IMR-90 (cell line): Measurements from ENCODE around the gene MLH1. TPM values are rescaled to one million over a fixed set of nuclear protein-coding genes. Genes with fewer than 3 reads are reported as not detected.

Source experiments
- ATAC-seq: fragments of 200-7000 bp; cut with Tn5 transposase; 2 replicates; pipeline ENCODE4 v1.9.1; 2020; ENCODE audit warnings: low read depth, mild to moderate bottlenecking, moderate library complexity
- BruUV-seq: library from RNA; stranded (reverse); fragments of 400-500 nt; replicated peaks from 2 replicates; lab custom pipeline; 2021; lab: Mats Ljungman, UMichigan
- CTCF ChIA-PET: fragments of 300-600 bp; formaldehyde crosslinking; extraction: SDS; loops from one replicate; lab custom pipeline; 2021; ENCODE audit warnings: antibody characterized with exemption; lab: Yijun Ruan, JAX
- POLR2A ChIA-PET: fragments of 300-600 bp; sonication (Branson Sonifier 250); formaldehyde crosslinking; loops from one replicate; lab custom pipeline; 2022; ENCODE audit warnings: antibody characterized with exemption; ENCODE audit not compliant: unreplicated experiment; lab: Charles Lee
- DNase-seq: peaks from one replicate; pipeline ENCODE4 v3.0.0; 2013
- H2AFZ ChIP-seq: replicated peaks from 2 replicates; pipeline ENCODE3; 2013; ENCODE audit warnings: low read length, mild to moderate bottlenecking; ENCODE audit not compliant: poor library complexity
- H2AK5ac ChIP-seq: 2 replicates; pipeline ENCODE4 v1.6.1; 2013; ENCODE audit warnings: low read depth, low read length, inconsistent platforms
- H2AK9ac ChIP-seq: replicated peaks from 2 replicates; pipeline ENCODE3; 2013; ENCODE audit warnings: mild to moderate bottlenecking, low read depth, low read length, moderate library complexity; ENCODE audit not compliant: poor library complexity
- H2BK120ac ChIP-seq: 2 replicates; pipeline ENCODE4 v1.6.1; 2013; ENCODE audit warnings: low read depth, low read length, inconsistent platforms
- H2BK15ac ChIP-seq: 3 replicates; pipeline ENCODE4 v1.6.1; 2013; ENCODE audit warnings: low read depth, low read length, inconsistent platforms
- H2BK20ac ChIP-seq: 2 replicates; pipeline ENCODE4 v1.6.1; 2013; ENCODE audit warnings: low read depth, mild to moderate bottlenecking, inconsistent platforms, low read length, moderate library complexity
- H2BK5ac ChIP-seq: 2 replicates; pipeline ENCODE4 v1.6.1; 2013; ENCODE audit warnings: mild to moderate bottlenecking, low read depth, low read length, inconsistent platforms; ENCODE audit not compliant: poor library complexity, severe bottlenecking
- H3K14ac ChIP-seq: replicated peaks from 2 replicates; pipeline ENCODE4 v1.6.1; 2013; ENCODE audit warnings: low read depth, low read length, inconsistent platforms
- H3K18ac ChIP-seq: 2 replicates; pipeline ENCODE4 v1.6.1; 2013; ENCODE audit warnings: low read depth, low read length, control low read depth
- H3K23ac ChIP-seq: 2 replicates; pipeline ENCODE4 v1.6.1; 2013; ENCODE audit warnings: low read depth, low read length, inconsistent platforms
- H3K27ac ChIP-seq: 2 replicates; pipeline ENCODE4 v1.5.1; 2013; ENCODE audit warnings: mild to moderate bottlenecking, control low read depth, low read length; ENCODE audit not compliant: insufficient read depth
- H3K27me3 ChIP-seq: 2 replicates; pipeline ENCODE4 v1.6.1; 2013; ENCODE audit warnings: low read length; ENCODE audit not compliant: control insufficient read depth, insufficient read depth
- H3K36me3 ChIP-seq: 2 replicates; pipeline ENCODE4 v1.6.1; 2013; ENCODE audit warnings: low read length, mixed read lengths; ENCODE audit not compliant: control insufficient read depth, insufficient read depth
- H3K4ac ChIP-seq: 2 replicates; pipeline ENCODE4 v1.6.1; 2013; ENCODE audit warnings: low read depth, low read length, inconsistent platforms
- H3K4me1 ChIP-seq: 2 replicates; pipeline ENCODE4 v1.6.1; 2013; ENCODE audit warnings: low read length, mixed read lengths; ENCODE audit not compliant: control insufficient read depth, insufficient read depth
- H3K4me2 ChIP-seq: 2 replicates; pipeline ENCODE4 v1.6.1; 2013; ENCODE audit warnings: low read depth, mild to moderate bottlenecking, control low read depth, low read length, moderate library complexity
- H3K4me3 ChIP-seq: 2 replicates; pipeline ENCODE4 v1.5.1; 2013; ENCODE audit warnings: low read depth, mild to moderate bottlenecking, control low read depth, low read length, moderate library complexity; ENCODE audit not compliant: insufficient read depth
- H3K56ac ChIP-seq: 2 replicates; pipeline ENCODE4 v1.6.1; 2013; ENCODE audit warnings: low read length, inconsistent platforms; ENCODE audit not compliant: insufficient read depth; ENCODE audit errors: extremely low read depth
- H3K79me1 ChIP-seq, 2 experiments: 2 replicates each; pipeline ENCODE4 v1.6.1; 2013; ENCODE audit warnings: low read length in 2 of 2, inconsistent platforms in 1 of 2, low read depth in 1 of 2
- H3K9ac ChIP-seq: 2 replicates; pipeline ENCODE4 v1.6.1; 2013; ENCODE audit warnings: low read depth, low read length, control low read depth
- H3K9me1 ChIP-seq: 2 replicates; pipeline ENCODE4 v1.6.1; 2013; ENCODE audit warnings: low read length, inconsistent platforms; ENCODE audit not compliant: insufficient read depth
- H3K9me3 ChIP-seq: 2 replicates; pipeline ENCODE4 v1.6.1; 2013; ENCODE audit warnings: low read length; ENCODE audit not compliant: control insufficient read depth, insufficient read depth
- H4K20me1 ChIP-seq: 2 replicates; pipeline ENCODE4 v1.6.1; 2013; ENCODE audit warnings: low read length, inconsistent platforms; ENCODE audit not compliant: insufficient read depth
- H4K5ac ChIP-seq: 2 replicates; pipeline ENCODE4 v1.6.1; 2013; ENCODE audit warnings: mild to moderate bottlenecking, low read depth, low read length, control low read depth
- H4K8ac ChIP-seq, 2 experiments: 2 replicates each; pipeline ENCODE4 v1.6.1; 2013; ENCODE audit warnings: low read depth in 2 of 2, low read length in 2 of 2, control low read depth in 1 of 2, inconsistent platforms in 1 of 2
- H4K91ac ChIP-seq: 2 replicates; pipeline ENCODE4 v1.6.1; 2013; ENCODE audit warnings: low read depth, low read length, inconsistent platforms; ENCODE audit not compliant: insufficient read depth
- BHLHE40 ChIP-seq: fragments of 150-350 bp; IDR thresholded peaks from 2 replicates; pipeline ENCODE4 v1.6.1; 2016; ENCODE audit warnings: mild to moderate bottlenecking, low read depth, low read length
- CEBPB ChIP-seq: IDR thresholded peaks from 2 replicates; pipeline ENCODE4 v1.6.1; 2012; ENCODE audit warnings: low read depth, low read length, improper control_type of control experiment
- CHD1 ChIP-seq: IDR thresholded peaks from 2 replicates; pipeline ENCODE4 v1.6.1; 2012; ENCODE audit warnings: low read depth, low read length, improper control_type of control experiment
- FOS ChIP-seq: fragments of 150-350 bp; IDR thresholded peaks from 2 replicates; pipeline ENCODE4 v1.6.1; 2016; ENCODE audit warnings: low read depth, low read length
- MAFK ChIP-seq: IDR thresholded peaks from 2 replicates; pipeline ENCODE4 v1.6.1; 2012; ENCODE audit warnings: low read depth, low read length, improper control_type of control experiment
- MAZ ChIP-seq: IDR thresholded peaks from 2 replicates; pipeline ENCODE4 v1.6.1; 2012; ENCODE audit warnings: low read depth, mild to moderate bottlenecking, low read length, improper control_type of control experiment, moderate library complexity, borderline replicate concordance
- MXI1 ChIP-seq: IDR thresholded peaks from 2 replicates; pipeline ENCODE4 v1.6.1; 2012; ENCODE audit warnings: low read depth, mild to moderate bottlenecking, low read length, moderate library complexity, borderline replicate concordance
- NFE2L2 ChIP-seq: fragments of 150-350 bp; IDR thresholded peaks from 2 replicates; pipeline ENCODE4 v1.6.1; 2016; ENCODE audit warnings: low read depth, mild to moderate bottlenecking, low read length
- POLR2A ChIP-seq: IDR thresholded peaks from 2 replicates; pipeline ENCODE4 v1.6.1; 2012; ENCODE audit warnings: mild to moderate bottlenecking, low read depth, low read length
- RAD21 ChIP-seq: IDR thresholded peaks from 2 replicates; pipeline ENCODE4 v1.6.1; 2012; ENCODE audit warnings: low read length, improper control_type of control experiment
- RCOR1 ChIP-seq: IDR thresholded peaks from 2 replicates; pipeline ENCODE4 v1.6.1; 2012; ENCODE audit warnings: mild to moderate bottlenecking, low read length, improper control_type of control experiment; ENCODE audit not compliant: insufficient replicate concordance
- RFX5 ChIP-seq: IDR thresholded peaks from 2 replicates; pipeline ENCODE4 v1.8.0; 2012; ENCODE audit warnings: low read depth, mild to moderate bottlenecking, low read length, moderate library complexity
- SMC3 ChIP-seq: fragments of 150-350 bp; IDR thresholded peaks from 2 replicates; pipeline ENCODE4 v1.6.1; 2016; ENCODE audit warnings: low read depth, mild to moderate bottlenecking, antibody characterized with exemption, low read length, moderate library complexity
- dilution Hi-C: fragments of 300-500 bp; cut with HindIII; formaldehyde crosslinking; loops from one replicate; pipeline ENCODE4 v1.14.3; 2018; ENCODE audit warnings: low sequenced_read_pairs; ENCODE audit not compliant: unreplicated experiment
- in situ Hi-C: fragments of 300-500 bp; cut with MboI; formaldehyde crosslinking; loops from 3 replicates; pipeline ENCODE4 v1.14.3; 2019; ENCODE audit warnings: low sequenced_read_pairs, inconsistent platforms, mixed read lengths
- intact Hi-C: fragments of 100-400 bp; cut with micrococcal nuclease; formaldehyde crosslinking; loops from 2 replicates; pipeline ENCODE4 v1.10.0; 2022
- polyA plus RNA-seq, 3 experiments: library from polyadenylated mRNA; depleted of rRNA; stranded (reverse); fragments of >200 nt; gene quantifications; 2 replicates each; pipeline ENCODE4 v1.2.3, GENCODE V29; 2012; ENCODE audit warnings: low replicate concordance in 1 of 3
- total RNA-seq: library from RNA; depleted of rRNA; stranded (reverse); fragments of >200 nt; gene quantifications from 2 replicates; pipeline ENCODE4 v1.2.3, GENCODE V29; 2012
- TF ChIP-seq, protein P1 (sequence below): fragments of 150-350 bp; IDR thresholded peaks from 2 replicates; pipeline ENCODE4 v1.6.1; 2017; ENCODE audit warnings: mild to moderate bottlenecking, antibody characterized with exemption, low read length, low read depth
- TF ChIP-seq, protein P2 (sequence below): conservative IDR thresholded peaks from 2 replicates; pipeline ENCODE4 v1.5.1; 2012; ENCODE audit warnings: mild to moderate bottlenecking, low read depth, low read length, improper control_type of control experiment
- TF ChIP-seq, protein P3 (sequence below): fragments of 150-350 bp; IDR thresholded peaks from 2 replicates; pipeline ENCODE4 v1.6.1; 2016; ENCODE audit warnings: low read depth, mild to moderate bottlenecking, low read length, moderate library complexity, borderline replicate concordance

The MLH1 gene
- total and polyA plus RNA-seq, 2 of the 4 experiments (the other 2 are of a cell fraction): 30.2 to 54.1 TPM

DNA sequence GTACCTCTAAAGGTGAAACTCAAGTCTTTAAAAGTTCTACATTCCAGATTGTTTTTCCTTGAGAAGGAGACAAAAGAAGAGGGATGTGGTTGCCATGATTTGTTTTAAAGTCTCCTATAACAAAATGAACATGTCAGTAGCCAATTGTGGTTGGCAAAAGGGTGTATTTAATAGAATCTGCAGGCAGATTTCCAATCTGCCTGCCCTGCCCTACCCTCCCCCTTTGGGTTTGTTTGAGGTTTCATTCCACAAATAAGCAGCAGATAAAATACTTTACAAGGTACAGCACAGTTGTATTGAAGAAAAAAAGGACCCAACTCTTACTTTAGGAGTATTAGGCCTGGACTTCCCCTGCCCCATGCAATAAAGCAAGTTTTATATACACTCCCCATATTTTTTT, 59.5 kb downstream of the MLH1 start:
- dilution Hi-C loops (no loop called here), intact Hi-C loops (no loop called here), in situ Hi-C loops (no loop called here)
- Histone ChIP-seq H2AFZ (no peak overlapping the region), H3K23ac (no peak overlapping the region), H4K8ac (no peak overlapping the region), H3K18ac (no peak overlapping the region), H3K4me1 (peaks cover 13% of the 10 kb centered on the region), H3K27me3 (no peaks in the 10 kb centered on the region), H3K4me2 (no peak overlapping the region), H3K56ac (no peak overlapping the region), H3K36me3 (peaks cover 43% of the 10 kb centered on the region), H3K14ac (no peak overlapping the region), H2BK15ac (no peak overlapping the region), H4K91ac (no peak overlapping the region), H3K4me3 (no peak overlapping the region), H2AK5ac (no peak overlapping the region), H3K9me3 (no peaks in the 10 kb centered on the region), H3K27ac (no peak overlapping the region), H3K9me1 (peaks cover 10% of the 10 kb centered on the region), H3K9ac (no peak overlapping the region), H3K4ac (no peak overlapping the region), H4K20me1 (no peaks in the 10 kb centered on the region; the same call in 1 of the 2 replicates), H2BK5ac (no peak overlapping the region), H2BK20ac (no peak overlapping the region), H2BK120ac (no peak overlapping the region), H4K5ac (no peak overlapping the region), H2AK9ac (no peak overlapping the region), H3K79me1 (peaks cover 19 to 34% of the 10 kb centered on the region in 2 experiments; a peak in 3 of 4 replicates)
- ChIA-PET CTCF (no interaction called here), POLR2A (no interaction called here)
- DNase-seq: no peak
- no peak for ATAC-seq
- TF ChIP-seq FOS (no peak), POLR2A (no peak), CHD1 (no peak), MAFK (no peak), SMC3 (no peak), RFX5 (no peak), BHLHE40 (no peak), CEBPB (no peak), MXI1 (no peak), RCOR1 (no peak), NFE2L2 (no peak), MAZ (no peak), RAD21 (no peak)
- TF ChIP-seq, protein P1, sequence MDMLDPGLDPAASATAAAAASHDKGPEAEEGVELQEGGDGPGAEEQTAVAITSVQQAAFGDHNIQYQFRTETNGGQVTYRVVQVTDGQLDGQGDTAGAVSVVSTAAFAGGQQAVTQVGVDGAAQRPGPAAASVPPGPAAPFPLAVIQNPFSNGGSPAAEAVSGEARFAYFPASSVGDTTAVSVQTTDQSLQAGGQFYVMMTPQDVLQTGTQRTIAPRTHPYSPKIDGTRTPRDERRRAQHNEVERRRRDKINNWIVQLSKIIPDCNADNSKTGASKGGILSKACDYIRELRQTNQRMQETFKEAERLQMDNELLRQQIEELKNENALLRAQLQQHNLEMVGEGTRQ: no peak
- TF ChIP-seq, protein P2, sequence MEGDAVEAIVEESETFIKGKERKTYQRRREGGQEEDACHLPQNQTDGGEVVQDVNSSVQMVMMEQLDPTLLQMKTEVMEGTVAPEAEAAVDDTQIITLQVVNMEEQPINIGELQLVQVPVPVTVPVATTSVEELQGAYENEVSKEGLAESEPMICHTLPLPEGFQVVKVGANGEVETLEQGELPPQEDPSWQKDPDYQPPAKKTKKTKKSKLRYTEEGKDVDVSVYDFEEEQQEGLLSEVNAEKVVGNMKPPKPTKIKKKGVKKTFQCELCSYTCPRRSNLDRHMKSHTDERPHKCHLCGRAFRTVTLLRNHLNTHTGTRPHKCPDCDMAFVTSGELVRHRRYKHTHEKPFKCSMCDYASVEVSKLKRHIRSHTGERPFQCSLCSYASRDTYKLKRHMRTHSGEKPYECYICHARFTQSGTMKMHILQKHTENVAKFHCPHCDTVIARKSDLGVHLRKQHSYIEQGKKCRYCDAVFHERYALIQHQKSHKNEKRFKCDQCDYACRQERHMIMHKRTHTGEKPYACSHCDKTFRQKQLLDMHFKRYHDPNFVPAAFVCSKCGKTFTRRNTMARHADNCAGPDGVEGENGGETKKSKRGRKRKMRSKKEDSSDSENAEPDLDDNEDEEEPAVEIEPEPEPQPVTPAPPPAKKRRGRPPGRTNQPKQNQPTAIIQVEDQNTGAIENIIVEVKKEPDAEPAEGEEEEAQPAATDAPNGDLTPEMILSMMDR: no peak
- TF ChIP-seq, protein P3, sequence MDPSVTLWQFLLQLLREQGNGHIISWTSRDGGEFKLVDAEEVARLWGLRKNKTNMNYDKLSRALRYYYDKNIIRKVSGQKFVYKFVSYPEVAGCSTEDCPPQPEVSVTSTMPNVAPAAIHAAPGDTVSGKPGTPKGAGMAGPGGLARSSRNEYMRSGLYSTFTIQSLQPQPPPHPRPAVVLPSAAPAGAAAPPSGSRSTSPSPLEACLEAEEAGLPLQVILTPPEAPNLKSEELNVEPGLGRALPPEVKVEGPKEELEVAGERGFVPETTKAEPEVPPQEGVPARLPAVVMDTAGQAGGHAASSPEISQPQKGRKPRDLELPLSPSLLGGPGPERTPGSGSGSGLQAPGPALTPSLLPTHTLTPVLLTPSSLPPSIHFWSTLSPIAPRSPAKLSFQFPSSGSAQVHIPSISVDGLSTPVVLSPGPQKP: no peak
- BruUV-seq: no TSS peak
